Measurements from ENCODE around the gene ZMYND15.

The ZMYND15 gene

DNA sequence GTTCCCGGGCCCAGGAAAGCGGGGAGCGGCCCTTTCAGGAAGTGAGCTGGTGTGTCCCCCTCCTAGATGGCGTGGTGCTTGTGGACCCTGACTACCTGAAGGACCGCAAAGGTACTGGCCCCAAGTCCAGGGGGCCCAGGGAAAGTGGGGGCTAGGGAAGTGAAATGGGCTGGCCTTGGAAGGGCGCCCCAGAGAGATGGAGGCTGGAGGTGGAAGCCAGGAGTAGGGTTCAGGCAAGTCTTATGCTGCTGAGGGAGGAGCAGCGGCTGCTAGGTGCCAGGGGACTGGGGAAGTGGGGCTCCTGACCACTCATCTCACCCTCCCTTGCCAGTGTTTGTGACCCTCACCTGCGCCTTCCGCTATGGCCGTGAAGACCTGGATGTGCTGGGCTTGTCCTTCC is 23.6 kb upstream of the ZMYND15 start:
- no peak for DNase-seq

DNA sequence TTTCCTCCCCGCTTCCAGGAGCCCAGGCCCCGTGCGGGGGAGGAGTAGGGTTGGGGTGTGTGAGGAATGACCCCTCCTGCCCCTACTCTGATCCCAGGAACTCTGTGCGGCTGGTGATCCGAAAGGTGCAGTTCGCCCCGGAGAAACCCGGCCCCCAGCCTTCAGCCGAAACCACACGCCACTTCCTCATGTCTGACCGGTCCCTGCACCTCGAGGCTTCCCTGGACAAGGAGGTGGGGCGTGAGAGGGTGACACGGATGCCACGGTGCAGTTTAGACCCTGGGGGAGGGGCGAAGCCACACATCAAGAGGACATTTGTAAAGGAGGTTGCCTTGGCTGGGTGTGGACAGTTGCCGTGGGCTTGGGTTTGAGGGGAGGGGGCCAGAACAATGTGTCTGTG is 21.8 kb upstream of the ZMYND15 start:
- DNase-seq: no peak

GRCh38 chr17:4718276-4718675 is 21.4 kb upstream of the ZMYND15 start:
- no peak for DNase-seq

DNA sequence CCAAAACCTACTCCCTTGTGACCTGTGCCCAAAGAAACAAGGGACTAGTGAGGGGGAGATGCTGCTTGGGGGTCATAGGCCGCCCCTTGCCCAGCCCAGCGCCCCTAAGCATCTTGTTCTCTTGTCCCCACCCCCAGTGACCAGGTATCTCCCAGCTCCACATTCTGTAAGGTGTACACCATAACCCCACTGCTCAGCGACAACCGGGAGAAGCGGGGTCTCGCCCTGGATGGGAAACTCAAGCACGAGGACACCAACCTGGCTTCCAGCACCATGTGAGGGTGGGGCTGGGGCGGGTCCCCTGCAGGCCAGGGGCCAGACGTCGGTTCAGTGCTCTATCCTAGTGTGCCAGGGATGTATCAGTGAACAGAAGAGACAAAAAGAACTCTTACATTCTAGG is 20.5 kb upstream of the ZMYND15 start:
- DNase-seq: no peak

GRCh38 chr17:4719684-4720221 is 19.9 kb upstream of the ZMYND15 start:
- DNase-seq: no peak

- DNase-seq: no peak
Measured at GRCh38 chr17:4720787-4721186, 18.8 kb upstream of the ZMYND15 start.

GRCh38 chr17:4721203-4722135 is 18.2 kb upstream of the ZMYND15 start:
- no peak for DNase-seq

DNA sequence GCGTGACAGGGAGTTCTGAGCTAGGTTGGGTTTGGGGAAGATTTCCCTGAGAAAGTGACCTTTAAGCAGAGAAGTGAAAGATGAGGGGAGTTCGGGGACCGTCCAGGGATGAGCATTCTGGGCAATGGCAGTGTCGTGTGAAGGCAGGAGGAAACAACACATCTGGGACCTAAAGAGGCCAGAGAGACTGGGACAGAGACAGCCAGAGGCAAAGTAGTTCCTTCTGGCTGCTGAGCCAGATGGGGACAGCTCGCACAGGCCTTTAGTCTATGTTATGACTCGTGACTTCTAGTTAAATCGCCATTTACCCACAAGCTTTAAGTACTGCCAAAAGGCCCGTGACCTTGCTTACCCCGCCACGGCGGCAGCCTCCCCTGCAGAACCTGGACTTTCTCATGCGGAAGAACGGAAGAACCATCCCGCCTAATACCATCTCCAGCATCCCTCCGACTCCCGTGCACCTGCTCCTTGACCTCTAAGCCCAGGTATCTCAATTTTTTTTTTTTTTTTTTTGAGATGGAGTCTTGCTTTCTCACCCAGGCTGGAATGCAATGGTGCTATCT is 16.9 kb upstream of the ZMYND15 start:
- DNase-seq: no peak

DNA sequence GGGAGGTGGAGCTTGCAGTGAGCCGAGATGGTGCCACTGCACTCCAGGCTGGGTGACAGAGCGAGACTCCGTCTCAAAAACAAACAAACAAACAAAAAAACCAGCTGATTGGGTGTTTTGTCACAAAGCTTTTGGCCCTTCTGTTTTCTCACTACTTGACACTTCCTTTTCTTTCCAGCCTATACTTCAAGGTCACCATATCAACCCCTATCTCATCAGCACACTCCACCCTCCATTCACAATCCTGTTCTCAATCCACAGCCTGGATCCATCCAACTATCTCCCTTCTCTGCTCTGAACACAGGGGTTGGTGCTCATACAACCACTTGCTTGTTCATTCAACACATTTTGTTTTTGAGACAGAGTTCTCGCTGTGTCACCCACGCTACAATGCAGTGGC is 15.0 kb upstream of the ZMYND15 start:
- no peak for DNase-seq

GRCh38 chr17:4725646-4726310 is 13.9 kb upstream of the ZMYND15 start:
- no peak for DNase-seq

DNA sequence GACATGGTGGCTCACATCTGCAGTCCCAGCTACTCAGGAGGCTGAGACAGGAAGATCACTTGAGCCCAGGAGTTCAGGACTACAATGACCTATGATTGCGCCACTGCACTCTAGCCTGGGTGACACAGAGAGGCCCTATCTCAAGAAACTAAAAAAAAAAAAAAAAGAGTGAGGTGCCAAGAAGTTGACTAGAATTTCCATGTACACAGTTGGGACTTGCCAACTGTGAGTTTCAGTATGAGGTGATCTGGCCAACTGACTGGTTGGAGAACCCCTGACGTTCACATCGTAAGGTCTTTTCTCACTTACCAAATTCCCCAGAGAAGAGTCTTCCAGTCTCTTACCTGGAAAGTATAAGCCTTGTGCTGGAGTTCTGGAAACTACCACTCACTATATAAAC is 11.5 kb upstream of the ZMYND15 start:
- DNase-seq: no peak

GRCh38 chr17:4733073-4733531 is 6.5 kb upstream of the ZMYND15 start:
- no peak for DNase-seq

GRCh38 chr17:4734857-4735475 is 4.7 kb upstream of the ZMYND15 start:
- DNase-seq: no peak

- no peak for DNase-seq
Measured at GRCh38 chr17:4735876-4736651, 3.6 kb upstream of the ZMYND15 start.

DNA sequence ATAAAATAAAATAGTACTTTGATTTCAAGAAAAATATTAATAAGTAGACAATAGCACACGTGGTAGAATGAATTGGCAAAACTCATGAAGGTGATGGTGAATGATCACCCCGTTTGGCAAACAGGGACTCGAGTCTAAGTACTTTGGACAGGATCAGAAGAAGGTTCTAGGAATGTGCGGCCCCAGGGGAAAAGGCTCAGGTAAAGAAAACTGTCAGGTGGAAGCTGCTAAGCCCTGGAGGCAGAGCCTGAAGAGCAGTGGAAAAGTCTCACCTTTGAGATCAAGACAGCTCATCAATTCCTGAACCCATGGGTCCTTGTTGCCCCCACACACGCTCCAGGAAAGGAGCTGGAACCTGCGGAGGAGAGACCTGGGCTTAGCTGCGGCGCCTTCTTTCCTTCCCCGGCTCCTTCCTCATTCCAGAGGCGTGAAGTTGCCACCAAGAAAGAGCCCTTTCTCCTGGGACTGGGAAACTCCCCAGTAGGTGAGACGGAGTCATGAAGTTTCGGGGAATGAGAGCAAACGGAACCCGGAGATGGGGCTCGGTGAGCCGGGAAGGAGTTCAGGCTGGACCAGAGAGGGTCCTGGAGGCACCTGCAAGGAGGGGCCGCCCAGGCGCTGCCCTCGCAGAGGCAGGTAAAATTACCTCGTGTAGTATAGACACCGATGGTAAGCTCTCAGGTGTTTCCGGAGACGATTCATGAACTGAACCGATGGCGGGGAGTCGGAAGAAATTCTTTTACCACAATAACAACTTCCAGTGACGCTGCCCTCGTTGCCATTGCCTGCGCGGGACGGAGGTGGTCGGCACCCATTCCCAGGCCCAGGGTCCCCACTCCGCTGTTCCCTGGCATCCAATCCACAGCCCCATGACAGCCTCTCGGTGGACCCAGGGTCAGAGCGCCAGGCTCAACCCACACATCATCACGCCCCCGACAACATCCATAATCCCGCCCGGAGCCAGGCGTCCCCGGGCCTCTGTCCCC is 1.2 kb upstream of the ZMYND15 start:
- no peak for DNase-seq

GRCh38 chr17:4740025-4740351 is 355 bp downstream of the ZMYND15 start:
- no peak for DNase-seq

DNA sequence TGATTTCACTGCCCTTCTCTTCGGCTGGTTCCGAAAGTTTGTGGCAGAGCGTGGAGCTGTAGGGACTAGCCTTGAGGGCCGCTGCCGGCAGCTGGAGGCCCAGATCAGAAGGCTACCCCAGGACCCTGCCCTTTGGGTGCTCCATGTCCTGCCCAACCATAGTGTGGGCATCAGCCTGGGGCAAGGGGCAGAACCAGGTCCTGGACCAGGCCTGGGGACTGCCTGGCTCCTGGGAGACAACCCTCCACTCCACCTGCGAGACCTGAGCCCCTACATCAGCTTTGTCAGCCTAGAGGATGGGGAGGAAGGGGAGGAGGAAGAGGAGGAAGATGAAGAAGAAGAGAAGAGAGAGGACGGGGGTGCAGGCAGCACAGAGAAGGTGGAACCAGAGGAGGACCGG is 951 bp downstream of the ZMYND15 start:
- DNase-seq: no peak

DNA sequence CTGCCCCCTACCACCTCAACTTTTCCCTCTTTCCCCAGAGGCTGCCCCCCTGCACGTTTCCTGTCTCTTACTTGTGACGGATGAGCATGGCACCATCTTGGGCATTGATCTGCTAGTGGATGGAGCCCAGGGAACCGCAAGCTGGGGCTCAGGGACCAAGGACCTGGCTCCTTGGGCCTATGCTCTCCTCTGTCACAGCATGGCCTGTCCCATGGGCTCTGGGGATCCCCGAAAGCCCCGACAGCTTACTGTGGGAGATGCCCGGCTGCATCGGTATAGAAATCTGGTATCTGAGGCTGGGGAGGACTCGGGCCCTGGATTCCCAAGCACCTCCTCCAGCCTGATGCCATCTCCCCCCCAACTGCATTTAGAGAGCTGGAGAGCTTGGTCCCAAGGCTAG is 1.9 kb downstream of the ZMYND15 start:
- no peak for DNase-seq

GRCh38 chr17:4742133-4742532 is 2.5 kb downstream of the ZMYND15 start:
- DNase-seq: no peak

GRCh38 chr17:4742629-4743028 is 3.0 kb downstream of the ZMYND15 start:
- no peak for DNase-seq

DNA sequence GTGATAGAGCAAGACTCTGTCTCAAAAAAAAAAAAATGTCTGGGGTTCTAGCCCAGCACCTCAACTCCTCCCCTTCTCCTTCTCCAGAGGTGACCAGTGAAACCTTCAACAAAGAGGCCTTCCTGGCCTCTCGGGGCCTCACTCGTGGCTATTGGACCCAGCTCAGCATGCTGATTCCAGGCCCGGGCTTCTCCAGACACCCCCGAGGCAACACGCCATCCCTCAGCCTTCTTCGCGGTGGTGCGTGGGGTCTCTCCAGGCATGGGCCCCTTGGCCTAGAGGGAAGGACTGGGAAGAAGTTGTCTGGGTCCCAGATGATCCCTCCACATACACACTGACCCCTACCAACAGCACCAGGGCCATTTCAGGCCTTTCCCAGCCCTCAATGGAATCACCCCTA is 3.6 kb downstream of the ZMYND15 start:
- DNase-seq: no peak
